IMR-90 (cell line): ENCODE data around the gene SELP. TPM values are rescaled to one million over a fixed set of nuclear protein-coding genes. Genes with fewer than 3 reads are reported as not detected.

ENCODE experiments used
- ATAC-seq: fragments of 200-7000 bp; cut with Tn5 transposase; 2 replicates; pipeline ENCODE4 v1.9.1; 2020; ENCODE audit warnings: low read depth, mild to moderate bottlenecking, moderate library complexity
- BruUV-seq: library from RNA; stranded (reverse); fragments of 400-500 nt; replicated peaks from 2 replicates; lab custom pipeline; 2021; lab: Mats Ljungman, UMichigan
- CTCF ChIA-PET: fragments of 300-600 bp; formaldehyde crosslinking; extraction: SDS; loops from one replicate; lab custom pipeline; 2021; ENCODE audit warnings: antibody characterized with exemption; lab: Yijun Ruan, JAX
- POLR2A ChIA-PET: fragments of 300-600 bp; sonication (Branson Sonifier 250); formaldehyde crosslinking; loops from one replicate; lab custom pipeline; 2022; ENCODE audit warnings: antibody characterized with exemption; ENCODE audit not compliant: unreplicated experiment; lab: Charles Lee
- DNase-seq: peaks from one replicate; pipeline ENCODE4 v3.0.0; 2013
- H2AFZ ChIP-seq: replicated peaks from 2 replicates; pipeline ENCODE3; 2013; ENCODE audit warnings: low read length, mild to moderate bottlenecking; ENCODE audit not compliant: poor library complexity
- H2AK5ac ChIP-seq: 2 replicates; pipeline ENCODE4 v1.6.1; 2013; ENCODE audit warnings: low read depth, low read length, inconsistent platforms
- H2AK9ac ChIP-seq: replicated peaks from 2 replicates; pipeline ENCODE3; 2013; ENCODE audit warnings: mild to moderate bottlenecking, low read depth, low read length, moderate library complexity; ENCODE audit not compliant: poor library complexity
- H2BK120ac ChIP-seq: 2 replicates; pipeline ENCODE4 v1.6.1; 2013; ENCODE audit warnings: low read depth, low read length, inconsistent platforms
- H2BK15ac ChIP-seq: 3 replicates; pipeline ENCODE4 v1.6.1; 2013; ENCODE audit warnings: low read depth, low read length, inconsistent platforms
- H2BK20ac ChIP-seq: 2 replicates; pipeline ENCODE4 v1.6.1; 2013; ENCODE audit warnings: low read depth, mild to moderate bottlenecking, inconsistent platforms, low read length, moderate library complexity
- H2BK5ac ChIP-seq: 2 replicates; pipeline ENCODE4 v1.6.1; 2013; ENCODE audit warnings: mild to moderate bottlenecking, low read depth, low read length, inconsistent platforms; ENCODE audit not compliant: poor library complexity, severe bottlenecking
- H3K14ac ChIP-seq: replicated peaks from 2 replicates; pipeline ENCODE4 v1.6.1; 2013; ENCODE audit warnings: low read depth, low read length, inconsistent platforms
- H3K18ac ChIP-seq: 2 replicates; pipeline ENCODE4 v1.6.1; 2013; ENCODE audit warnings: low read depth, low read length, control low read depth
- H3K23ac ChIP-seq: 2 replicates; pipeline ENCODE4 v1.6.1; 2013; ENCODE audit warnings: low read depth, low read length, inconsistent platforms
- H3K27ac ChIP-seq: 2 replicates; pipeline ENCODE4 v1.5.1; 2013; ENCODE audit warnings: mild to moderate bottlenecking, control low read depth, low read length; ENCODE audit not compliant: insufficient read depth
- H3K27me3 ChIP-seq: 2 replicates; pipeline ENCODE4 v1.6.1; 2013; ENCODE audit warnings: low read length; ENCODE audit not compliant: control insufficient read depth, insufficient read depth
- H3K36me3 ChIP-seq: 2 replicates; pipeline ENCODE4 v1.6.1; 2013; ENCODE audit warnings: low read length, mixed read lengths; ENCODE audit not compliant: control insufficient read depth, insufficient read depth
- H3K4ac ChIP-seq: 2 replicates; pipeline ENCODE4 v1.6.1; 2013; ENCODE audit warnings: low read depth, low read length, inconsistent platforms
- H3K4me1 ChIP-seq: 2 replicates; pipeline ENCODE4 v1.6.1; 2013; ENCODE audit warnings: low read length, mixed read lengths; ENCODE audit not compliant: control insufficient read depth, insufficient read depth
- H3K4me2 ChIP-seq: 2 replicates; pipeline ENCODE4 v1.6.1; 2013; ENCODE audit warnings: low read depth, mild to moderate bottlenecking, control low read depth, low read length, moderate library complexity
- H3K4me3 ChIP-seq: 2 replicates; pipeline ENCODE4 v1.5.1; 2013; ENCODE audit warnings: low read depth, mild to moderate bottlenecking, control low read depth, low read length, moderate library complexity; ENCODE audit not compliant: insufficient read depth
- H3K56ac ChIP-seq: 2 replicates; pipeline ENCODE4 v1.6.1; 2013; ENCODE audit warnings: low read length, inconsistent platforms; ENCODE audit not compliant: insufficient read depth; ENCODE audit errors: extremely low read depth
- H3K79me1 ChIP-seq, 2 experiments: 2 replicates each; pipeline ENCODE4 v1.6.1; 2013; ENCODE audit warnings: low read length in 2 of 2, inconsistent platforms in 1 of 2, low read depth in 1 of 2
- H3K9ac ChIP-seq: 2 replicates; pipeline ENCODE4 v1.6.1; 2013; ENCODE audit warnings: low read depth, low read length, control low read depth
- H3K9me1 ChIP-seq: 2 replicates; pipeline ENCODE4 v1.6.1; 2013; ENCODE audit warnings: low read length, inconsistent platforms; ENCODE audit not compliant: insufficient read depth
- H3K9me3 ChIP-seq: 2 replicates; pipeline ENCODE4 v1.6.1; 2013; ENCODE audit warnings: low read length; ENCODE audit not compliant: control insufficient read depth, insufficient read depth
- H4K20me1 ChIP-seq: 2 replicates; pipeline ENCODE4 v1.6.1; 2013; ENCODE audit warnings: low read length, inconsistent platforms; ENCODE audit not compliant: insufficient read depth
- H4K5ac ChIP-seq: 2 replicates; pipeline ENCODE4 v1.6.1; 2013; ENCODE audit warnings: mild to moderate bottlenecking, low read depth, low read length, control low read depth
- H4K8ac ChIP-seq, 2 experiments: 2 replicates each; pipeline ENCODE4 v1.6.1; 2013; ENCODE audit warnings: low read depth in 2 of 2, low read length in 2 of 2, control low read depth in 1 of 2, inconsistent platforms in 1 of 2
- H4K91ac ChIP-seq: 2 replicates; pipeline ENCODE4 v1.6.1; 2013; ENCODE audit warnings: low read depth, low read length, inconsistent platforms; ENCODE audit not compliant: insufficient read depth
- BHLHE40 ChIP-seq: fragments of 150-350 bp; IDR thresholded peaks from 2 replicates; pipeline ENCODE4 v1.6.1; 2016; ENCODE audit warnings: mild to moderate bottlenecking, low read depth, low read length
- CEBPB ChIP-seq: IDR thresholded peaks from 2 replicates; pipeline ENCODE4 v1.6.1; 2012; ENCODE audit warnings: low read depth, low read length, improper control_type of control experiment
- CHD1 ChIP-seq: IDR thresholded peaks from 2 replicates; pipeline ENCODE4 v1.6.1; 2012; ENCODE audit warnings: low read depth, low read length, improper control_type of control experiment
- CTCF ChIP-seq: conservative IDR thresholded peaks from 2 replicates; pipeline ENCODE4 v1.5.1; 2012; ENCODE audit warnings: mild to moderate bottlenecking, low read depth, low read length, improper control_type of control experiment
- ELK1 ChIP-seq: fragments of 150-350 bp; IDR thresholded peaks from 2 replicates; pipeline ENCODE4 v1.6.1; 2016; ENCODE audit warnings: low read depth, mild to moderate bottlenecking, low read length, moderate library complexity, borderline replicate concordance
- FOS ChIP-seq: fragments of 150-350 bp; IDR thresholded peaks from 2 replicates; pipeline ENCODE4 v1.6.1; 2016; ENCODE audit warnings: low read depth, low read length
- MAFK ChIP-seq: IDR thresholded peaks from 2 replicates; pipeline ENCODE4 v1.6.1; 2012; ENCODE audit warnings: low read depth, low read length, improper control_type of control experiment
- MAZ ChIP-seq: IDR thresholded peaks from 2 replicates; pipeline ENCODE4 v1.6.1; 2012; ENCODE audit warnings: low read depth, mild to moderate bottlenecking, low read length, improper control_type of control experiment, moderate library complexity, borderline replicate concordance
- MXI1 ChIP-seq: IDR thresholded peaks from 2 replicates; pipeline ENCODE4 v1.6.1; 2012; ENCODE audit warnings: low read depth, mild to moderate bottlenecking, low read length, moderate library complexity, borderline replicate concordance
- NFE2L2 ChIP-seq: fragments of 150-350 bp; IDR thresholded peaks from 2 replicates; pipeline ENCODE4 v1.6.1; 2016; ENCODE audit warnings: low read depth, mild to moderate bottlenecking, low read length
- POLR2A ChIP-seq: IDR thresholded peaks from 2 replicates; pipeline ENCODE4 v1.6.1; 2012; ENCODE audit warnings: mild to moderate bottlenecking, low read depth, low read length
- RAD21 ChIP-seq: IDR thresholded peaks from 2 replicates; pipeline ENCODE4 v1.6.1; 2012; ENCODE audit warnings: low read length, improper control_type of control experiment
- RCOR1 ChIP-seq: IDR thresholded peaks from 2 replicates; pipeline ENCODE4 v1.6.1; 2012; ENCODE audit warnings: mild to moderate bottlenecking, low read length, improper control_type of control experiment; ENCODE audit not compliant: insufficient replicate concordance
- RFX5 ChIP-seq: IDR thresholded peaks from 2 replicates; pipeline ENCODE4 v1.8.0; 2012; ENCODE audit warnings: low read depth, mild to moderate bottlenecking, low read length, moderate library complexity
- SMC3 ChIP-seq: fragments of 150-350 bp; IDR thresholded peaks from 2 replicates; pipeline ENCODE4 v1.6.1; 2016; ENCODE audit warnings: low read depth, mild to moderate bottlenecking, antibody characterized with exemption, low read length, moderate library complexity
- USF2 ChIP-seq: fragments of 150-350 bp; IDR thresholded peaks from 2 replicates; pipeline ENCODE4 v1.6.1; 2017; ENCODE audit warnings: mild to moderate bottlenecking, antibody characterized with exemption, low read length, low read depth
- WGBS, 2 experiments: methylation state at CpG; one replicate each; pipeline versions ENCODE4 v1.1.5 to v1.1.7; 2013; ENCODE audit warnings: missing lambda C conversion rate in 2 of 2; ENCODE audit not compliant: insufficient read length in 1 of 2; ENCODE audit errors: extremely low coverage in 2 of 2; 5-methylcytosine and 5-hydroxymethylcytosine counted together
- dilution Hi-C: fragments of 300-500 bp; cut with HindIII; formaldehyde crosslinking; loops from one replicate; pipeline ENCODE4 v1.14.3; 2018; ENCODE audit warnings: low sequenced_read_pairs; ENCODE audit not compliant: unreplicated experiment
- in situ Hi-C: fragments of 300-500 bp; cut with MboI; formaldehyde crosslinking; loops from 3 replicates; pipeline ENCODE4 v1.14.3; 2019; ENCODE audit warnings: low sequenced_read_pairs, inconsistent platforms, mixed read lengths
- intact Hi-C: fragments of 100-400 bp; cut with micrococcal nuclease; formaldehyde crosslinking; loops from 2 replicates; pipeline ENCODE4 v1.10.0; 2022
- polyA plus RNA-seq, 3 experiments: library from polyadenylated mRNA; depleted of rRNA; stranded (reverse); fragments of >200 nt; gene quantifications; 2 replicates each; pipeline ENCODE4 v1.2.3, GENCODE V29; 2012; ENCODE audit warnings: low replicate concordance in 1 of 3
- total RNA-seq: library from RNA; depleted of rRNA; stranded (reverse); fragments of >200 nt; gene quantifications from 2 replicates; pipeline ENCODE4 v1.2.3, GENCODE V29; 2012

The SELP gene
- total and polyA plus RNA-seq, 2 of the 4 experiments (the other 2 are of a cell fraction), result not detected

GRCh38 chr1:169623132-169623926 lies 6.6 kb downstream of the SELP start:
- TF ChIP-seq MXI1 (no peak), NFE2L2 (no peak), USF2 (no peak), FOS (no peak), POLR2A (no peak), RCOR1 (no peak), BHLHE40 (no peak), SMC3 (no peak), CHD1 (no peak), CTCF (no peak), ELK1 (no peak), RFX5 (no peak), RAD21 (no peak), CEBPB (no peak), MAFK (no peak), MAZ (no peak)
- Histone ChIP-seq H3K27me3 (no peaks in the 10 kb centered on the region), H4K8ac (no peak overlapping the region), H2AK5ac (no peak overlapping the region), H3K4me3 (no peak overlapping the region), H3K36me3 (no peaks in the 10 kb centered on the region), H3K4me1 (no peaks in the 10 kb centered on the region), H3K9ac (no peak overlapping the region), H2BK15ac (no peak overlapping the region), H3K23ac (no peak overlapping the region), H4K5ac (no peak overlapping the region), H2AK9ac (no peak overlapping the region), H3K18ac (no peak overlapping the region), H3K4ac (no peak overlapping the region), H3K9me1 (no peaks in the 10 kb centered on the region), H4K91ac (no peak overlapping the region), H3K14ac (no peak overlapping the region), H2AFZ (no peak overlapping the region), H3K56ac (no peak overlapping the region), H2BK20ac (no peak overlapping the region), H4K20me1 (no peaks in the 10 kb centered on the region), H3K9me3 (no peaks in the 10 kb centered on the region), H2BK5ac (no peak overlapping the region), H3K27ac (no peak overlapping the region), H3K79me1 (no peaks in the 10 kb centered on the region), H2BK120ac (no peak overlapping the region), H3K4me2 (no peak overlapping the region)
- DNase-seq (no peak), ATAC-seq (no peak)
- dilution Hi-C loops, result no loop called here
- WGBS, 2 experiments, result 20% methylated on average over 1 of the region's 6 CpGs; no CpG with 5 or more reads in 1 of the 2 experiments
- ChIA-PET CTCF (no interaction called here), POLR2A (no interaction called here)
- in situ Hi-C loops, result no loop called here
- intact Hi-C loops, result no loop called here
- BruUV-seq, result no TSS peak
